HEK293 (cell line): ENCODE measurements around the gene TOR4A.
A peak's percentile ranks its signal among the peaks of the same experiment; 100 is the strongest.

Experiments
- CTCF ChIA-PET: fragments of 350-600 bp; formaldehyde crosslinking; extraction: SDS; loops from one replicate; lab custom pipeline; 2021; ENCODE audit warnings: antibody characterized with exemption; lab: Yijun Ruan, JAX
- POLR2A ChIA-PET: fragments of 300-600 bp; formaldehyde crosslinking; extraction: SDS; loops from one replicate; lab custom pipeline; 2020; ENCODE audit warnings: antibody characterized with exemption, inconsistent platforms; lab: Yijun Ruan, JAX
- H3K27ac ChIP-seq: fragments of 200-500 bp; sonication (Bioruptor generic); 2 replicates; pipeline ENCODE4 v1.5.1; 2014; ENCODE audit warnings: low read depth, low read length, control low read depth, inconsistent platforms; ENCODE audit errors: extremely low read depth
- H3K36me3 ChIP-seq, 2 experiments: fragments of 200-500 bp in 1 of 2; sonication (Bioruptor generic) in 1 of 2; 1 replicate in 1 of 2; 2 replicates in 1 of 2; pipeline ENCODE4 v1.5.1; 2014 to 2017; ENCODE audit warnings: inconsistent platforms in 2 of 2, low read length in 2 of 2; ENCODE audit not compliant: control insufficient read depth in 2 of 2, insufficient read depth in 1 of 2
- H3K4me1 ChIP-seq: fragments of 200-500 bp; sonication (Bioruptor generic); 2 replicates; pipeline ENCODE4 v1.5.1; 2014; ENCODE audit warnings: mild to moderate bottlenecking, low read length, inconsistent platforms; ENCODE audit not compliant: control insufficient read depth, insufficient read depth
- H3K4me3 ChIP-seq: 2 replicates; pipeline ENCODE4 v1.5.1; 2011; ENCODE audit warnings: low read depth, mild to moderate bottlenecking, control low read depth, low read length, moderate library complexity
- H3K9me3 ChIP-seq: fragments of 200-500 bp; sonication (Bioruptor generic); 2 replicates; pipeline ENCODE4 v1.5.1; 2014; ENCODE audit warnings: low read depth, low read length, inconsistent platforms; ENCODE audit not compliant: control insufficient read depth, insufficient read depth
- KLF1 ChIP-seq: fragments of 450-650 bp; formaldehyde crosslinking; IDR thresholded peaks from 2 replicates; pipeline ENCODE4 v1.5.1; 2016; ENCODE audit warnings: missing biosample characterization, missing genetic modification characterization
- KLF8 ChIP-seq: fragments of 450-650 bp; formaldehyde crosslinking; IDR thresholded peaks from 2 replicates; pipeline ENCODE4 v1.5.1; 2016; ENCODE audit warnings: missing biosample characterization, missing genetic modification characterization
- SP2 ChIP-seq: fragments of 450-650 bp; formaldehyde crosslinking; IDR thresholded peaks from 2 replicates; pipeline ENCODE4 v1.5.1; 2016; ENCODE audit warnings: missing biosample characterization, missing genetic modification characterization
- ZBTB21 ChIP-seq: fragments of 450-650 bp; formaldehyde crosslinking; IDR thresholded peaks from 2 replicates; pipeline ENCODE4 v1.5.1; 2017; ENCODE audit warnings: missing biosample characterization, missing genetic modification characterization
- ZBTB8A ChIP-seq: fragments of 450-650 bp; formaldehyde crosslinking; IDR thresholded peaks from 2 replicates; pipeline ENCODE4 v1.5.1; 2016; ENCODE audit warnings: missing biosample characterization, missing genetic modification characterization
- ZFHX2 ChIP-seq: fragments of 450-650 bp; formaldehyde crosslinking; conservative IDR thresholded peaks from 2 replicates; pipeline ENCODE4 v1.5.1; 2016; ENCODE audit warnings: missing biosample characterization, missing genetic modification characterization
- ZNF202 ChIP-seq: fragments of 450-650 bp; formaldehyde crosslinking; IDR thresholded peaks from 2 replicates; pipeline ENCODE4 v1.5.1; 2016; ENCODE audit warnings: missing biosample characterization, missing genetic modification characterization, borderline replicate concordance
- ZNF248 ChIP-seq: fragments of 450-650 bp; formaldehyde crosslinking; IDR thresholded peaks from 2 replicates; pipeline ENCODE4 v1.5.1; 2017; ENCODE audit warnings: missing biosample characterization, missing genetic modification characterization
- ZNF292 ChIP-seq: fragments of 450-650 bp; formaldehyde crosslinking; IDR thresholded peaks from 2 replicates; pipeline ENCODE4 v1.5.1; 2016; ENCODE audit warnings: low read depth, missing biosample characterization, missing genetic modification characterization, borderline replicate concordance
- ZNF302 ChIP-seq: fragments of 450-650 bp; formaldehyde crosslinking; IDR thresholded peaks from 2 replicates; pipeline ENCODE4 v1.5.1; 2016; ENCODE audit warnings: missing biosample characterization, missing genetic modification characterization, low read depth
- ZNF362 ChIP-seq: fragments of 450-650 bp; formaldehyde crosslinking; IDR thresholded peaks from 2 replicates; pipeline ENCODE4 v1.5.1; 2016; ENCODE audit warnings: missing biosample characterization, missing genetic modification characterization
- ZNF426 ChIP-seq: fragments of 450-650 bp; formaldehyde crosslinking; IDR thresholded peaks from 2 replicates; pipeline ENCODE4 v1.5.1; 2017; ENCODE audit warnings: missing biosample characterization, missing genetic modification characterization, mild to moderate bottlenecking, inconsistent platforms, moderate library complexity
- ZNF501 ChIP-seq: fragments of 450-650 bp; formaldehyde crosslinking; IDR thresholded peaks from 2 replicates; pipeline ENCODE4 v1.5.1; 2016; ENCODE audit warnings: missing biosample characterization, missing genetic modification characterization
- ZNF555 ChIP-seq: fragments of 450-650 bp; formaldehyde crosslinking; conservative IDR thresholded peaks from 2 replicates; pipeline ENCODE4 v1.5.1; 2017; ENCODE audit warnings: missing biosample characterization, mild to moderate bottlenecking, missing genetic modification characterization, inconsistent platforms
- ZSCAN16 ChIP-seq: fragments of 450-650 bp; formaldehyde crosslinking; IDR thresholded peaks from 2 replicates; pipeline ENCODE4 v1.5.1; 2016; ENCODE audit warnings: missing biosample characterization, missing genetic modification characterization
- TF ChIP-seq, protein P1 (sequence below): fragments of 450-650 bp; formaldehyde crosslinking; IDR thresholded peaks from 2 replicates; pipeline ENCODE4 v1.5.1; 2017; ENCODE audit warnings: missing biosample characterization, missing genetic modification characterization
- TF ChIP-seq, protein P2 (sequence below): fragments of 450-650 bp; formaldehyde crosslinking; IDR thresholded peaks from 2 replicates; pipeline ENCODE4 v1.5.1; 2016; ENCODE audit warnings: missing biosample characterization, missing genetic modification characterization

The TOR4A gene

DNA sequence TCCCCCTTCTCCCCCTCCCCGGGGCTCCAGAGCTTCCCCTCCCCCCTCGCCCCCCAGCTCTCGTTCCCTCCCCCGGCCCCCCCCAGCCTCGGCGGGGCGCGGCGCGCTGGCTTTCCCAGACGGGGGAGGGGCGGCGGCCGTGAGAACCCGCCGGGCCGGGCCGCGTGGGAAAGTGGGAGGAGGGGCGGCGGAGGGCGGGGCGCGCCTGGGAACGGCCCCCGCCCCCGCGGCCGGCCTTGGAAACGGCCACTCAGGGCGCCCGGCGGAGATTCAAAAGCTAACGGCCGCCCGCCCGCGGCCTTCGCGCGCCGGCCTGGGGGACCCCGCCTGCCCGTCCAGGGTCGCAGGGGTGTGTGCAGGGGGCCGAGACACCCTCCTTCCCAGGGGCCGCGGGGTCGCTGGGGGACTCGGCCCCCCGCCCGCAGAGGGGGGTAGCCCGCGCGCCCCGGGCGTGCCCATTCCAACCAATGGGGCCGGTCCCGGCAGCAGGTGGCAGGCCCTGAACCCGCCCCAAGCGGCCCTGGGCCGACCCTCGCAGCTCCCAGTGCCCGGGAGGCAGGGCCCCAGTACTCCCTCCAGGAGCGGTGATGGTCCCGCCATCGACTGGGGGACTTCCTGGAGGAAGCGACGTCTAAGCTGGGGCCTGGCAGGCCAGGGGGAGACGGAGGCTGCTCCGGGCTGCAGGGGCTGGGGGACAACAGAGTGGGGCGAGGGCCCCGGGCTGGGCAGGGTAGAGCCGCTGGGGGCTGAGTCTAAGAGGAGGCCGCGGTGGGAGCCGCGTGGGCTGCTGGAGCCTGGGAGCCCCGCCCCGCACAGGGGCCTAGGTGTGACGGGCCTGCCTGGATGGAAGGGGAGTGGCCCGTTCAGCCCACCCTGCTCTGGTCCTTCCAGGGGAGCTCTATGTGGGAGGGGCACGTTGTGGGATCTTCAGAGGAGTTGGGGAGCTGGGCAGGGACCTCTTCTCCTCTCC is 38.8 kb downstream of the TOR4A start:
- POLR2A ChIA-PET = interaction anchor here (0.6 to 1.8 kb wide), 3 partner anchors 14 to 581 kb away, joined by 3 to 10 read pairs (median 3); partner anchors contain the start of genes NRARP and TUBB4B
- no peaks in the 10 kb centered on the region for H3K36me3 ChIP-seq
- CTCF ChIA-PET = interaction anchor here (0.6 to 1.4 kb wide), 3 partner anchors 15 to 545 kb away, joined by 3 to 5 read pairs (median 3); partner anchors contain the start of gene NRARP
- H3K27ac ChIP-seq = no peak overlapping the region
- TF ChIP-seq ZNF202 (tag by site-specific recombination) (no peak), KLF8 (tag by site-specific recombination) (peak; percentile 32; the same call in 1 of the 2 replicates), KLF1 (tag by site-specific recombination) (peak; percentile 67; the same call in 1 of the 2 replicates), ZNF426 (tag by site-specific recombination) (no peak), ZBTB21 (tag by site-specific recombination) (no peak), ZNF501 (tag by site-specific recombination) (no peak), ZBTB8A (tag by site-specific recombination) (peak; percentile 22; the same call in 1 of the 2 replicates), SP2 (tag by site-specific recombination) (0 out of 2 replicates have a peak, but pooled peaks have one; percentile 13), ZFHX2 (tag by site-specific recombination) (peak; percentile 30)
- TF ChIP-seq, protein P1, sequence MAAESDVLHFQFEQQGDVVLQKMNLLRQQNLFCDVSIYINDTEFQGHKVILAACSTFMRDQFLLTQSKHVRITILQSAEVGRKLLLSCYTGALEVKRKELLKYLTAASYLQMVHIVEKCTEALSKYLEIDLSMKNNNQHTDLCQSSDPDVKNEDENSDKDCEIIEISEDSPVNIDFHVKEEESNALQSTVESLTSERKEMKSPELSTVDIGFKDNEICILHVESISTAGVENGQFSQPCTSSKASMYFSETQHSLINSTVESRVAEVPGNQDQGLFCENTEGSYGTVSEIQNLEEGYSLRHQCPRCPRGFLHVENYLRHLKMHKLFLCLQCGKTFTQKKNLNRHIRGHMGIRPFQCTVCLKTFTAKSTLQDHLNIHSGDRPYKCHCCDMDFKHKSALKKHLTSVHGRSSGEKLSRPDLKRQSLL (tag by site-specific recombination) = no peak
- TF ChIP-seq, protein P2, sequence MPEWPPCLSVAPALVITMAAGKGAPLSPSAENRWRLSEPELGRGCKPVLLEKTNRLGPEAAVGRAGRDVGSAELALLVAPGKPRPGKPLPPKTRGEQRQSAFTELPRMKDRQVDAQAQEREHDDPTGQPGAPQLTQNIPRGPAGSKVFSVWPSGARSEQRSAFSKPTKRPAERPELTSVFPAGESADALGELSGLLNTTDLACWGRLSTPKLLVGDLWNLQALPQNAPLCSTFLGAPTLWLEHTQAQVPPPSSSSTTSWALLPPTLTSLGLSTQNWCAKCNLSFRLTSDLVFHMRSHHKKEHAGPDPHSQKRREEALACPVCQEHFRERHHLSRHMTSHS = no peak
- TF ChIP-seq, all 188 proteins: peak for 5
- Histone ChIP-seq H3K9me3 (no peaks in the 10 kb centered on the region), H3K4me3 (no peak overlapping the region), H3K4me1 (no peaks in the 10 kb centered on the region)

DNA sequence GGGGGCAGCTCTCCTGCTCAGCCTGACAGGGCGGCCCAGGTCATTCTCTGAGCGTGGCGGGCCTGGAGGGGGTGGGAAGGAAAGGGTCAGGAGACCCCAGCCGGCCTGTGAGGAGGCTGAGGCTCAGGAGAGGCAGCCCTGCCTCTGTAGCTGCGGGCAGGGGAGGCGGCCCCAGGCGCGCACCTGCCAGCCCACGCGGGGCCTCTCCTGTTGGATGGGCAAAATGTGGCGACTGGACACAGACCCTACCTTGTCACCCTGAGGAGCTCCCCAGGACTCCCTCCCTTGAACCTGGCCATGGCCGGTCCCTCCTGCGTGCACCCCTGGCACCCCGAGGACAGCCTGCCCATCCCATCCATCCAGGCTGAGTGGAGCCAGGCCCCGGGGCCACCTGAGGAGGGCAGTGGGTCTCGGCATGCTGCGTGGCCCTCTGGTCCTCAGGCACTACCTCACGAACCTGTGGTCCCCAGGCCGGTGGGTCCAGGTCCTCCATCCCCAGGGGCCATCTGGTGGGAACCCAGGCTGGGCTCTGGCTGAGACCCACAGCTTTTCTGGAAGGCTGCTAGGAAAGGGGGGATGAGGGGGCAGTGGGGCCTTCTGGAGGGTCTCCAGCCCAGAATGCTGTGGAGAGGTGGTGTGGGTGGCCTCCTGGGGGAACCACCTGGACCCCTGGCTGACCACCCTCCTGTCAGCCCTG is 39.6 kb downstream of the TOR4A start:
- Histone ChIP-seq H3K36me3 (no peaks in the 10 kb centered on the region), H3K27ac (no peak overlapping the region), H3K4me1 (no peaks in the 10 kb centered on the region), H3K9me3 (no peaks in the 10 kb centered on the region), H3K4me3 (no peak overlapping the region)
- CTCF ChIA-PET = interaction anchor here (0.6 to 1.4 kb wide), 4 partner anchors 15 to 544 kb away, joined by 3 to 8 read pairs (median 3); partner anchors contain the start of gene NRARP
- POLR2A ChIA-PET = interaction anchor here (0.6 to 1.8 kb wide), 3 partner anchors 15 to 98 kb away, joined by 3 to 10 read pairs (median 6); partner anchors contain the start of genes NRARP and TUBB4B
- TF ChIP-seq ZNF362 = no peak
- no peak for TF ChIP-seq ZNF302 (tag by site-specific recombination)
- TF ChIP-seq ZNF248 (tag by site-specific recombination) = no peak
- no peak for TF ChIP-seq ZSCAN16 (tag by site-specific recombination)
- TF ChIP-seq ZNF292 (tag by site-specific recombination) = no peak
- TF ChIP-seq ZNF555 (tag by site-specific recombination) = no peak
